Spleen (tissue), 7 donors: ENCODE data around the gene C12orf54.

ENCODE experiments used
- POLR2A ChIP-seq, 3 donors: fragments of 450-650 bp; IDR thresholded peaks; one replicate each; pipeline ENCODE4 v1.5.1; 2017; ENCODE audit warnings: antibody characterized with exemption in 3 of 3, mild to moderate bottlenecking in 1 of 3
- TF ChIP-seq, protein P1 (sequence below), 11 experiments: fragments of 200-600 bp in 7 of 11; fragments of 450-650 bp in 4 of 11; sonication (generic) in 4 of 11; IDR thresholded peaks in 8 of 11; conservative IDR thresholded peaks in 3 of 11; 1 replicate in 7 of 11; 2 replicates in 4 of 11; pipeline versions ENCODE4 v1.4.0 to v1.8.0; 2016 to 2021; ENCODE audit warnings: antibody characterized with exemption in 11 of 11, inconsistent platforms in 4 of 11, mild to moderate bottlenecking in 1 of 11
- donor health status: DM: no; HTN: no; CAD: no; lungs with moderate emphysema.
- donor health status: DM: no; HTN: no; CAD: no.
- donor health status: DM: no; HTN: no; CAD: no.

DNA sequence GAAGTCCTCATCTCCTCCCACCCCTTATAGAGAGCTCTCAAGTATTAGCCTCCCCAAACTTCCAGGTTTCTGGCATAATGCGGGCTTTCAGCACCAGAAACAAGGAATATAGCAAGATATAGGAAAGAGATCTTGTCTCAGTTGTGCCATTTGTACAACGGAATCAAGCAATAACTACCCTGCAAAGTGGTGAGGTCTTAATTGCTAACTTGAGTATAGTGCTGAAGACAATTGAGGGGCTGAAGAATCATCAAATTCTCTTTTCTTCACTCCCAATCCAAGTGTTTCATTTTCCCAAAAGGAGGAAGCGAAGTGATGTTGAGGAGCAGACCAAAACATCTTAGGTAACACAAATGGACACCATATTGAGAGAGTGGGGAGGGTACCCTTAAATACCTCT, 36.8 kb upstream of the C12orf54 start:
- TF ChIP-seq, protein P1, sequence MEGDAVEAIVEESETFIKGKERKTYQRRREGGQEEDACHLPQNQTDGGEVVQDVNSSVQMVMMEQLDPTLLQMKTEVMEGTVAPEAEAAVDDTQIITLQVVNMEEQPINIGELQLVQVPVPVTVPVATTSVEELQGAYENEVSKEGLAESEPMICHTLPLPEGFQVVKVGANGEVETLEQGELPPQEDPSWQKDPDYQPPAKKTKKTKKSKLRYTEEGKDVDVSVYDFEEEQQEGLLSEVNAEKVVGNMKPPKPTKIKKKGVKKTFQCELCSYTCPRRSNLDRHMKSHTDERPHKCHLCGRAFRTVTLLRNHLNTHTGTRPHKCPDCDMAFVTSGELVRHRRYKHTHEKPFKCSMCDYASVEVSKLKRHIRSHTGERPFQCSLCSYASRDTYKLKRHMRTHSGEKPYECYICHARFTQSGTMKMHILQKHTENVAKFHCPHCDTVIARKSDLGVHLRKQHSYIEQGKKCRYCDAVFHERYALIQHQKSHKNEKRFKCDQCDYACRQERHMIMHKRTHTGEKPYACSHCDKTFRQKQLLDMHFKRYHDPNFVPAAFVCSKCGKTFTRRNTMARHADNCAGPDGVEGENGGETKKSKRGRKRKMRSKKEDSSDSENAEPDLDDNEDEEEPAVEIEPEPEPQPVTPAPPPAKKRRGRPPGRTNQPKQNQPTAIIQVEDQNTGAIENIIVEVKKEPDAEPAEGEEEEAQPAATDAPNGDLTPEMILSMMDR (IDR thresholded peaks at IDR 0.05 in 8 of 11, conservative IDR thresholded peaks at IDR 0.05 in 3 of 11): no peak
- no peak for TF ChIP-seq POLR2A (IDR thresholded peaks at IDR 0.05)
